GM21528 (cell line): ENCODE results near the gene ERC1.

Experiments
- ATAC-seq: cut with Tn5 transposase; IDR thresholded peaks from one replicate; pipeline ENCODE4 v1.9.1; 2021; ENCODE audit warnings: mild to moderate bottlenecking, moderate library complexity; ENCODE audit not compliant: unreplicated experiment, low FRiP score

ERC1 gene

DNA sequence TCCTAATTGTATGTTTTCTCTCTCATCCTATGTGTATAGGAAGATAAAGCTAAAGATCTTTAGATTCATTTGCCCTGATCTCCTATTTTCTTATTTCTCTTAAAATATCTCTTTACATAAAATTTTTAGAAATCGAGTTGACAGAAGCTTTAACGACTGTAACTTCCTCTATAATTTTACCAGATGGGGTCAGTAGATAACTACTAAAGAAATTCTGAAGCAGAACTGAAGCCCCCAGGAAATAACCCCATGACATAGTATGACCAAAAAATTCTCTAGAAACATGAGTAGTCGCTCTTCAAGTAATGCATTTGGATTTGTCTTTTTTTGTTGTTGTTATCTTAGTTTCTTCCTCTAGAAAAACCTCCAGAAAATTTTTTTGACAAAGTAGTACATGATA, 288.0 kb downstream of the ERC1 start:
- no peak for ATAC-seq

DNA sequence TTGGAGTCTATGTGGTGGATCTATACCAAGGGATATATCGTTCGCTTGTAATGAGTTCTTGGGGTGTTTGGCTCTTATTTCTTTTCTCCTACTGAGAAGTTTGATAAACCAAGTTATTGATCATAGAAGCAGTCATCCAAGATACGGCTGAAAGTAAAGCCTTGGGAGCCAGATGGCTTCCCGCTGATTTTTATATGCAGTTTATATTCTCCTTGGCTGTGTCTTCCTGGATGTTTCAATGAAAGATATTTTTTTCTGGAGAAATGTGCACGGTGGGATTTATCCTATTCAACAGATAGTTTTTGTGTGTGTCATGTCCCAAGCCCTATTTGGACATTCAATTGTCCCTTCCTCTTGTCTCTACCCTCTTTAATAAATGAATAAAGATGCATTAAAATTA, 289.0 kb downstream of the ERC1 start:
- ATAC-seq, result no peak

GRCh38 chr12:1281683-1282366, 290.8 kb downstream of the ERC1 start:
- no peak for ATAC-seq

DNA sequence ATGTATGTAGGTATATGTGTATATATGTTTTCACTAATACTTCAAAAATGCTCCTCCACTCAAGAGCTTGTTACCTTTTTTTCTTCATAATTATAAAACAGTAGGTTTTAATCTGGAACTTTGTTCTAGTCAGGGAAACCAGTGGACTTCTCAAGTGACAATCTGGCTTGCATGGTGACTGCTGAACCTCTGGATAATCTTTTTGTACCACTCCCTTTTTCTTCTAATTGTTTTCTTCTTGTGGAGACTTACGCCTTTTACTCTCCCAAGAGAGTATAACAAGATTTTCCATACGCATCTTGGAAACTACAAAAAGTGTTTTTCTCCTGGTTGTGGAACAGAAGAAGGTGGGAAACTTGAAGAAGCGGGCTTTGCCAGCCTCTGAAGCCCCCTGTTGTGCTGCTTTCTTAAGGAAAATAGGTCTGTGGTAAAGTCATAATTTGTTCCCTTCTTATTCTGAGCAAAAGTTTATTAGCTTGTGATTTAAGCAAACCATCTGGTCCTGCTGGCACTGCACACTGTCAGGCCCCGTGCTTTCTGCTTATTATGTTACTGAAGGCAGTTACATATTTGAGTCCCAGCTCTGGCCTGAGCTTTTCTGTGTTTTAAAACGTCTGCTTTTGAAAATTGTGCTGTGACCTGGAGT, 291.8 kb downstream of the ERC1 start:
- no peak for ATAC-seq

DNA sequence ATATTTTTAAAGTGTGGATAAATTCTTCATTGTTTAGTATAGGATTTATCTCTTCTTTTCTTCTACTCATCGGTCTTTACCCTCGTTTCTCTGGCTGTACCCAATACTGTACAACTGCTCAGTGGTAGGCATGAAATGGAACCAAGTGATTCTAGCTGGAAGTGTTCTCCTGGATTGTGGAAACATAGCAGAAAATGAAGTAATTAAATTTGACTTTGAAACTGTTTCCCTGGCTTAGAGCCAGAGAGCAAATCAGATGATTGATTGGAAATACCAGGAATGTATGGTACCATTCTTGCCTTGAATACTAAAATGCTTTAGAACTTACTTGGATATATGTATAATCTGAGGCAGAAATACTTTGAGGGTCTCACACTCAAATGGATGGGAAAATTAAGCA, 292.3 kb downstream of the ERC1 start:
- ATAC-seq, result no peak

GRCh38 chr12:1284611-1285010, 293.6 kb downstream of the ERC1 start:
- no peak for ATAC-seq

- ATAC-seq, result no peak
Measured at GRCh38 chr12:1287446-1287975, 296.5 kb downstream of the ERC1 start.

DNA sequence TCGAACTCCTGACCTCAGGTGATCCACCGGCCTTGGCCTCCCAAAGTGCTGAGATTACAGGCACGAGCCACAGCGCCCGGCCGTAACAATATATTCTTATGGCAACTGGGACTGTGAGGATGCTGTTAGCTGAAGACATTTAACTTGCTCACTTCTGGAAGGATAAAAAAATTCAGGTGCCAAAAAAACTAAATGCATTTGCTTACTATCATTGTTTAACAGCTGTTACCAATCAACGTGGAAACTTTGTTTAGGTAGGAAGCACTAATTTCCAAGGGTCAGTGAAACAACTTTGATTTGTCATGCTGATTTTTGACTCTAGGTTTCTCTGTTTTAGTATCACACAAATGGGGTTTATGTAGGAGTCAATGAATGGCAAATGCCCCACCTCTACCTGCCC, 297.3 kb downstream of the ERC1 start:
- no peak for ATAC-seq

GRCh38 chr12:1289371-1290155, 298.5 kb downstream of the ERC1 start:
- no peak for ATAC-seq

GRCh38 chr12:1290716-1291115, 299.7 kb downstream of the ERC1 start:
- ATAC-seq, result no peak

GRCh38 chr12:1291601-1292332, 300.7 kb downstream of the ERC1 start:
- ATAC-seq, result no peak

DNA sequence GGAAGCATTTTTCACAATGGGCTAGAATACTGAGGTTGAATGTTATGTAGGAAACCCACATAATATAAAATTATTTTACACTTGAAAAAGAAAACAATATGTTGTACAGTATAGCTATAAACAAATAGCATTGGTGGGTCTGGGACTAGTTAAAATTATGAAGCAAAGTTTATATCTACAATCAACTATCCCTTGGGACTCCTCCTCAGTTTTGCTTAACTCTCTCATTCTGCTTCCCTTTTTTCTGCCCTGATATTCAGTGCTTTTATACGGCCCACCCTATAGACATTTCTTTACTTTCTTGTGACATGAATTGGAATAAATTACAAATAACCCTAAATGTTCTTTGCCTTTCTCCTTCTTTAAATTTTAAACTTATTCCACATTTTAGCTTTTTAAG, 302.9 kb downstream of the ERC1 start:
- no peak for ATAC-seq

GRCh38 chr12:1297206-1297605, 306.2 kb downstream of the ERC1 start:
- no peak for ATAC-seq

GRCh38 chr12:1297639-1298175, 306.7 kb downstream of the ERC1 start:
- ATAC-seq, result no peak

GRCh38 chr12:1300460-1300859, 309.4 kb downstream of the ERC1 start:
- ATAC-seq, result no peak

GRCh38 chr12:1302201-1302870, 311.3 kb downstream of the ERC1 start:
- ATAC-seq, result no peak

DNA sequence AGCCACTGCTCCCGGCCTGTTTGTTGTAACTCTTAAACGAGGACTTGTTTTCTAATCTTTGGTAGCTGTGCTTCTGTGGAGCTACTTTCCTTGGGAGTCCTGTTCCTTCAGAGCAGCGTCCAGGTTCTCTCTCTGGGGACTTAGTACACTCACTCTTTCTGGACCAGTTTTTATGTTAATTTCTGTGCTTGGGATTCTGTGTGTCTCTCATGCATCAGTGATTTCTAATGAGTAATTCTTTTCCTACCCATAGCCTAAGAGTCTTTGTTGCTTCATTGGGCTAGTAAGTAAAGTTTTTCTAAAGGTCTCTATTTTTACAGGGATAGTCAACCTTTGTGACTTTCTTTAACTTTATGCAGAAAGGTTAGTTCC, 314.0 kb downstream of the ERC1 start:
- no peak for ATAC-seq

- ATAC-seq, result no peak
Measured at GRCh38 chr12:1305791-1306500, 314.9 kb downstream of the ERC1 start.

GRCh38 chr12:1306817-1307216, 315.8 kb downstream of the ERC1 start:
- ATAC-seq, result no peak
